Colonic mucosa (tissue), 4 donors: Measurements from ENCODE around the gene CCDC12. TPM values are rescaled to one million over a fixed set of nuclear protein-coding genes. Genes with fewer than 3 reads are reported as not detected.
A peak's percentile ranks its signal among the peaks of the same experiment; 100 is the strongest.

Experiments used
- DNase-seq: peaks from one replicate; pipeline ENCODE4 v3.0.0-alpha.2; 2020
- H3K27ac ChIP-seq: fragments of 200-600 bp; one replicate; pipeline ENCODE4 v1.8.0; 2021
- H3K27me3 ChIP-seq: fragments of 200-600 bp; one replicate; pipeline ENCODE4 v1.8.0; 2021
- H3K36me3 ChIP-seq: fragments of 200-600 bp; one replicate; pipeline ENCODE4 v1.8.0; 2021
- H3K4me1 ChIP-seq: fragments of 200-600 bp; one replicate; pipeline ENCODE4 v1.8.0; 2021; ENCODE audit warnings: mild to moderate bottlenecking
- H3K4me3 ChIP-seq: fragments of 200-600 bp; one replicate; pipeline ENCODE4 v1.8.0; 2021
- H3K9ac ChIP-seq, 2 donors: one replicate each; pipeline ENCODE4 v1.7.0; 2013; ENCODE audit warnings: control low read depth in 2 of 2, low read depth in 2 of 2, low read length in 2 of 2
- H3K9me3 ChIP-seq: fragments of 200-600 bp; one replicate; pipeline ENCODE4 v1.8.0; 2021
- intact Hi-C: fragments of 100-400 bp; cut with DNase I; formaldehyde crosslinking; loops from one replicate; pipeline ENCODE4 v1.14.1; 2022
- total RNA-seq, 2 donors: library from RNA; stranded (reverse); fragmentation: NEBNext Ultra II Directional in 1 of 2; extraction: Animal tissue kit (Norgen Biotek cat#: 25700) in 1 of 2; gene quantifications; one replicate each; pipeline ENCODE4 v1.2.1, GENCODE V29; 2021
- TF ChIP-seq, protein P1 (sequence below): fragments of 200-600 bp; IDR thresholded peaks from one replicate; pipeline ENCODE4 v1.8.0; 2022; ENCODE audit warnings: antibody characterized with exemption, mild to moderate bottlenecking
- donor health status: healthy.
- donor health status: DM: no; HTN: no; CAD: no.
- donor health status: DM: no; HTN: no; CAD: no.

CCDC12 gene
- total RNA-seq, 2 donors from 2014 or later, result 34.1 to 55.7 TPM

DNA sequence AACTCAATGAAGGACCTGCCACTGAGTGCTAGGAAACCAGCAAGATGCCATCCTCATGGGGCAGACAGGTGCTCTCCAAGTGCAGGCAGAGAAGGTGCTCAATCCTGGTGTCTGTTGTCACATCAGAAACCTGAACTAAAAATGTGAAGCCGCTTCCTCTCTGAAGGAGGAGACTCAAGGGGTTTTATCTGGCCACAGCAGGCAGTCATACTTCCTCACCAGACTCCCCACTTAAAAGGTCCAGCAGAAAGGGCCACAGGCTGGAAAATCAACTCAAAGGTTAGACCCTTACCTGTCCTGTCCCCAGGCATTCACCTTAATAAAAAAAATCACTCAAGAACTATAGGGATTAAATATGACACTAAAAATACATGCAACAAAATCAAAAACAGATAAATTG lies 4.8 kb downstream of the CCDC12 start:
- TF ChIP-seq, protein P1, sequence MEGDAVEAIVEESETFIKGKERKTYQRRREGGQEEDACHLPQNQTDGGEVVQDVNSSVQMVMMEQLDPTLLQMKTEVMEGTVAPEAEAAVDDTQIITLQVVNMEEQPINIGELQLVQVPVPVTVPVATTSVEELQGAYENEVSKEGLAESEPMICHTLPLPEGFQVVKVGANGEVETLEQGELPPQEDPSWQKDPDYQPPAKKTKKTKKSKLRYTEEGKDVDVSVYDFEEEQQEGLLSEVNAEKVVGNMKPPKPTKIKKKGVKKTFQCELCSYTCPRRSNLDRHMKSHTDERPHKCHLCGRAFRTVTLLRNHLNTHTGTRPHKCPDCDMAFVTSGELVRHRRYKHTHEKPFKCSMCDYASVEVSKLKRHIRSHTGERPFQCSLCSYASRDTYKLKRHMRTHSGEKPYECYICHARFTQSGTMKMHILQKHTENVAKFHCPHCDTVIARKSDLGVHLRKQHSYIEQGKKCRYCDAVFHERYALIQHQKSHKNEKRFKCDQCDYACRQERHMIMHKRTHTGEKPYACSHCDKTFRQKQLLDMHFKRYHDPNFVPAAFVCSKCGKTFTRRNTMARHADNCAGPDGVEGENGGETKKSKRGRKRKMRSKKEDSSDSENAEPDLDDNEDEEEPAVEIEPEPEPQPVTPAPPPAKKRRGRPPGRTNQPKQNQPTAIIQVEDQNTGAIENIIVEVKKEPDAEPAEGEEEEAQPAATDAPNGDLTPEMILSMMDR, result no peak
- H3K27me3 ChIP-seq, result no peaks in the 10 kb centered on the region
- peaks cover 18% of the 10 kb centered on the region for H3K4me1 ChIP-seq
- no peak overlapping the region for H3K4me3 ChIP-seq
- no peak overlapping the region for H3K27ac ChIP-seq
- intact Hi-C loops, result no loop called here
- no peak overlapping the region for H3K9ac ChIP-seq
- no peak for DNase-seq
- H3K9me3 ChIP-seq, result no peaks in the 10 kb centered on the region
- no peaks in the 10 kb centered on the region for H3K36me3 ChIP-seq

DNA sequence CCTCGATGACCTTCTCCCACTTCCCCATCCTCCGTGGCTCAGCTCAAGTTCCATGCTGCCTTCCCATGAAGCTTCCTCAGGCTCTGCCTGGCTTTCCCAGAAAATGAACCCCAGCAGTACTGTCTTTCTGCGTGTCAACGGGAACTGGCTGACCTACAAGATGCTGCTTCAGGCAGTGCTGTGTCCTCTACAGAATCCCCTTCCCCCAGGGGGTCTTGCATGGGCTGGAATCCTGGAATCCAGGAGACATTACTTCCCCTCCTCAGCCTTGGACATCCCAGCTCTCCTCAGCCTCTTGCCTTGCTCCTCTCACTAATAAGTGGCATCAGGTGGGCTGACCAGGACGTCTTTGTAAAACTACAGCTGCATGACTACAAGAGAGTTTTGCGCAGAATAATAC lies 5.4 kb downstream of the CCDC12 start:
- Histone ChIP-seq H3K27me3 (no peaks in the 10 kb centered on the region), H3K4me1 (peaks cover 18% of the 10 kb centered on the region), H3K27ac (no peak overlapping the region), H3K36me3 (no peaks in the 10 kb centered on the region), H3K9me3 (no peaks in the 10 kb centered on the region), H3K4me3 (no peak overlapping the region), H3K9ac (peak overlapping the region; percentile 3 to 49)
- TF ChIP-seq, protein P1, result no peak
- DNase-seq, result no peak
- intact Hi-C loops, result no loop called here

DNA sequence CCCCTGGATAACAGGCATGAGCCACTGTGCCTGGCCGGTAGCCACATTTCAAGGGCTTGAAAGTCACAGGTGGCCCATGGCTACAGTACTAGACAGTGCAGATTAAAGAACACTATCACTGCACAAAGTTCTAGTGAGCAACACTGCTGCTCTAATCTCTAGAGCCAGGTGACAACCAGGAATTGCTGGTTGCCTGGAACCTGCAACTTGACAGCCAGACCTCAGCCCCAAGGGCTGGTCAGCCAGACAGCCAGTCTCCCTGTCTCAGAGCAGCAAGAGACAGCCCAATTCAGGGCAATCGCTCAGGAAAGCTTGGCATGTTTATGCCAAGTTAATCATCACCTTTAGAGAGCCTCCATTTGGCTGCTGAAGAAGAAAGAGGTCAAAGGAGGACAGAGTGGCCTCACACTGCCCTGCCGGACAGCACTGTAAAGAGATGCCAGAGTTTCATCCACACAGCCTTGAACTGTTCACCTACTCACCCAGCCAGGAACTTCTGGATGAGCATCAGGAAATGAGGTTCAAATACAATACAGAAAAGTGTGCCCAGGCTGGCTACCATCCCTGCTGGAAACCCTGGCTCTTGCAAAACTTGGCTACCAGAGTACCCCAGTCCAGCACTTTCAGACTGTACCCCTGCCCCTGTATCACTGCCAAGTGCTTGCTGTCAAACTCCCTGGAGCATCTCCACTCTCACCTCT lies 6.0 kb downstream of the CCDC12 start:
- Histone ChIP-seq H3K27ac (no peak overlapping the region), H3K36me3 (no peaks in the 10 kb centered on the region), H3K4me3 (no peak overlapping the region), H3K27me3 (no peaks in the 10 kb centered on the region), H3K4me1 (peaks cover 17% of the 10 kb centered on the region), H3K9me3 (no peaks in the 10 kb centered on the region), H3K9ac (no peak overlapping the region)
- DNase-seq, result no peak
- intact Hi-C loops, result no loop called here
- TF ChIP-seq, protein P1, result no peak

DNA sequence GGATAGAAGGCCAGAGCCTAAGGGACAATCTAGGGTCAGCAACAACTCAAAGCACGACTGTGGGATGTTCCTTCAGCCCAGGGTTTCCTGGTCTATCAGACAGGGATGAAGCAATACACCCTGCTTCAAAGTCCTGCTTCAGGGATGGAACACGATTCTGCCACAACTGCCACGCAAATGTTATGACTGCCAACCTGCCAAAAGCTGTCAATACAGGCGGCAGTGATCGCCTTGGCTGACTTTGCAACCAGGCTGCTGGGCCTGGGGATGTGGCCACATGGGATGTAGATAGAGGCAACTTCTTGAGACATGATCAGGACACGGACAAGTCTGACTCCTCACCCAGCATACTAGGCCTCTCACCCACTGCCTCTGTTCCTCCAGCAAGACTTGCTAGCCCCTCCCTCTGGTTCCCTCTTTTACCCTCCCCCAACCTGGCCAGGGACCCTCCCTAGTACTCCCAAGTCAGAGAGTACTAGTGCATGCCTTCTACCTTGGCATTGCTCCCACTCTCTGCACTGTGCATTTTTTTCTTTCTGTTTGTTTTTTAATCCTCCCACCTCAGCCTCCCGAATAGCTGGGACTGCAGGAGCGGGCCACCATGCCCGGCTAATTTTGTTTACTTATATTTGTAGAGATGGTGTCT lies 7.6 kb downstream of the CCDC12 start:
- Histone ChIP-seq H3K4me1 (peaks cover 9% of the 10 kb centered on the region), H3K4me3 (no peak overlapping the region), H3K36me3 (no peaks in the 10 kb centered on the region), H3K27ac (no peak overlapping the region), H3K9ac (no peak overlapping the region), H3K9me3 (no peaks in the 10 kb centered on the region), H3K27me3 (no peaks in the 10 kb centered on the region)
- DNase-seq, result no peak
- TF ChIP-seq, protein P1, result no peak
- intact Hi-C loops, result no loop called here

DNA sequence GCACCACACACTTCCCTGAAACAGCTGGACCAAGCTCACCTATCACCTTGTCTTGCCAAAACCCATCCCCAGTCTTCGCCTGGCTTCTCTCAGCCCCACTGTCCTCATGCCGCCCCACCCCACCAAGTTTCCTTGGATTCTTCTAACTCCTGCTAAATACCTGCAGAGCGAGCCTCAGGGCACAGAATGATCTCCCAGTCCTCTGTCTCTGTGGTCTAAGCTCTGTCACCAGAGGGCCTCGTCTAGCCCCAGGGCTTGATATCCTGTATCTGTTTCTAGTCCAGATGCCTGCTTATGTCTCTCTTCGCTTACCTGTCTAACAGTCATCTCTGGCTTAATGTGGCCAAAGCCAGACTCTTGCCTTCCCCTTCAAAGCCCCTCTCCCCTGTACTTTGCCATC lies 9.7 kb downstream of the CCDC12 start:
- H3K36me3 ChIP-seq, result no peaks in the 10 kb centered on the region
- H3K27ac ChIP-seq, result no peak overlapping the region
- intact Hi-C loops, result no loop called here
- TF ChIP-seq, protein P1, result no peak
- H3K9me3 ChIP-seq, result no peaks in the 10 kb centered on the region
- no peaks in the 10 kb centered on the region for H3K27me3 ChIP-seq
- H3K4me1 ChIP-seq, result peaks cover 8% of the 10 kb centered on the region
- no peak overlapping the region for H3K9ac ChIP-seq
- DNase-seq, result no peak
- no peak overlapping the region for H3K4me3 ChIP-seq
